GM19397 (cell line): ENCODE results near the gene UFL1.

Experiments used
- ATAC-seq: cut with Tn5 transposase; IDR thresholded peaks from one replicate; pipeline ENCODE4 v1.9.1; 2021; ENCODE audit warnings: mild to moderate bottlenecking, moderate library complexity; ENCODE audit not compliant: unreplicated experiment

The UFL1 gene

GRCh38 chr6:96570053-96570452, 48.4 kb downstream of the UFL1 start:
- no peak for ATAC-seq

GRCh38 chr6:96571551-96571950, 49.9 kb downstream of the UFL1 start:
- no peak for ATAC-seq

GRCh38 chr6:96575359-96575758, 53.8 kb downstream of the UFL1 start:
- no peak for ATAC-seq

GRCh38 chr6:96576221-96576620, 54.6 kb downstream of the UFL1 start:
- no peak for ATAC-seq

GRCh38 chr6:96582021-96582420, 60.4 kb downstream of the UFL1 start:
- ATAC-seq, result no peak

GRCh38 chr6:96582436-96582835, 60.8 kb downstream of the UFL1 start:
- no peak for ATAC-seq

- ATAC-seq, result no peak
These were observed 82.8 kb downstream of the UFL1 start for GRCh38 chr6:96604420-96604819.
